Spleen (tissue), 7 donors: ENCODE data around the gene SPACA7.

Source experiments
- POLR2A ChIP-seq, 3 donors: fragments of 450-650 bp; IDR thresholded peaks; one replicate each; pipeline ENCODE4 v1.5.1; 2017; ENCODE audit warnings: antibody characterized with exemption in 3 of 3, mild to moderate bottlenecking in 1 of 3
- TF ChIP-seq, protein P1 (sequence below), 11 experiments: fragments of 200-600 bp in 7 of 11; fragments of 450-650 bp in 4 of 11; sonication (generic) in 4 of 11; IDR thresholded peaks in 8 of 11; conservative IDR thresholded peaks in 3 of 11; 1 replicate in 7 of 11; 2 replicates in 4 of 11; pipeline versions ENCODE4 v1.4.0 to v1.8.0; 2016 to 2021; ENCODE audit warnings: antibody characterized with exemption in 11 of 11, inconsistent platforms in 4 of 11, mild to moderate bottlenecking in 1 of 11
- donor health status: DM: no; HTN: no; CAD: no; lungs with moderate emphysema.
- donor health status: DM: no; HTN: no; CAD: no.
- donor health status: DM: no; HTN: no; CAD: no.

DNA sequence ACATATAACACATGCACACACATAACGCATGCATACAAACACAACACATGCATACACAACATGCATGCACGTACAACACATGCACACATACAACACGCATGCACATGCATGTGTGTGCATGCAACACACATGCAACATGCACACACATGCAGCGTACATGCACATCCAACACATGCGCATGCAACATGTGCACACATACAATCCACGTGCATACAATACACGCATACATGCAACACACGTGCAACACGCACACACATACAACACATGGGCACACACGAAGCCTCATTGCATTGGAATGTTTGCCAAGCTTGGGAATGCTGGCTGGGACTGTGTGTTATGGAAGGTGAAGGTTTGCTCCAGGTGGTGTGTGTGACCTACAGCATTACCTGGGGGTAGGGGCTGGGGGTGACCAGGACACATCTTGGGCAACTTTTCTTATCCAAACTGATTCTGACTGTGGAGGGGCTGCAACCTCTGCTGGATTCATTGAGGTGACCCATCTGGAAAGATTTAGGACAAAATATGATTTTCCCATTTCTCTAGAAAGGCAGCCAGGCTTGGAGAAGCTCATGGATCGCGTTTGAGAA is 58.9 kb downstream of the SPACA7 start:
- TF ChIP-seq, protein P1, sequence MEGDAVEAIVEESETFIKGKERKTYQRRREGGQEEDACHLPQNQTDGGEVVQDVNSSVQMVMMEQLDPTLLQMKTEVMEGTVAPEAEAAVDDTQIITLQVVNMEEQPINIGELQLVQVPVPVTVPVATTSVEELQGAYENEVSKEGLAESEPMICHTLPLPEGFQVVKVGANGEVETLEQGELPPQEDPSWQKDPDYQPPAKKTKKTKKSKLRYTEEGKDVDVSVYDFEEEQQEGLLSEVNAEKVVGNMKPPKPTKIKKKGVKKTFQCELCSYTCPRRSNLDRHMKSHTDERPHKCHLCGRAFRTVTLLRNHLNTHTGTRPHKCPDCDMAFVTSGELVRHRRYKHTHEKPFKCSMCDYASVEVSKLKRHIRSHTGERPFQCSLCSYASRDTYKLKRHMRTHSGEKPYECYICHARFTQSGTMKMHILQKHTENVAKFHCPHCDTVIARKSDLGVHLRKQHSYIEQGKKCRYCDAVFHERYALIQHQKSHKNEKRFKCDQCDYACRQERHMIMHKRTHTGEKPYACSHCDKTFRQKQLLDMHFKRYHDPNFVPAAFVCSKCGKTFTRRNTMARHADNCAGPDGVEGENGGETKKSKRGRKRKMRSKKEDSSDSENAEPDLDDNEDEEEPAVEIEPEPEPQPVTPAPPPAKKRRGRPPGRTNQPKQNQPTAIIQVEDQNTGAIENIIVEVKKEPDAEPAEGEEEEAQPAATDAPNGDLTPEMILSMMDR (IDR thresholded peaks at IDR 0.05 in 8 of 11, conservative IDR thresholded peaks at IDR 0.05 in 3 of 11): no peak
- no peak for TF ChIP-seq POLR2A (IDR thresholded peaks at IDR 0.05)
